Fibroblast of mammary gland (primary cell): ENCODE data around the gene SH2D5.

Source experiments
- DNase-seq: peaks from one replicate; pipeline ENCODE4 v3.0.0-alpha.2; 2010; ENCODE audit warnings: low read depth
- H3K4me3 ChIP-seq: 2 replicates; pipeline ENCODE4 v1.5.1; 2011; ENCODE audit warnings: low read depth, mild to moderate bottlenecking, low read length, moderate library complexity; ENCODE audit not compliant: control insufficient read depth
- CTCF ChIP-seq: conservative IDR thresholded peaks from 2 replicates; pipeline ENCODE4 v1.5.1; 2011; ENCODE audit warnings: low read depth, low read length, inconsistent platforms; ENCODE audit not compliant: control insufficient read depth, insufficient read depth

The SH2D5 gene

GRCh38 chr1:20685099-20685662, 47.3 kb downstream of the SH2D5 start:
- no peak for DNase-seq
- H3K4me3 ChIP-seq = no peak overlapping the region
- TF ChIP-seq CTCF = no peak

GRCh38 chr1:20684651-20685050, 47.9 kb downstream of the SH2D5 start:
- TF ChIP-seq CTCF = no peak
- no peak overlapping the region for H3K4me3 ChIP-seq
- DNase-seq = no peak

- DNase-seq = no peak
- no peak for TF ChIP-seq CTCF
- no peak overlapping the region for H3K4me3 ChIP-seq
These were observed 48.4 kb downstream of the SH2D5 start for GRCh38 chr1:20684050-20684620.

- DNase-seq = no peak
- H3K4me3 ChIP-seq = no peak overlapping the region
- no peak for TF ChIP-seq CTCF
These were observed 48.9 kb downstream of the SH2D5 start for GRCh38 chr1:20683614-20684013.

GRCh38 chr1:20682571-20683236, 49.8 kb downstream of the SH2D5 start:
- H3K4me3 ChIP-seq = no peak overlapping the region
- TF ChIP-seq CTCF = no peak
- DNase-seq = no peak

- no peak for TF ChIP-seq CTCF
- no peak for DNase-seq
- no peak overlapping the region for H3K4me3 ChIP-seq
These were observed 50.5 kb downstream of the SH2D5 start for GRCh38 chr1:20681999-20682398.
